Stimulated activated CD8-positive, alpha-beta memory T cell treated with anti-CD3 and anti-CD28 coated beads, Interleukin-7, amount 100 ng/mL, for 1 hour (primary cell): Measurements from ENCODE around the gene TET1.
"Not testable (repeated sequence)": the region's sequence is repeated elsewhere in the genome, so short reads cannot be mapped to it uniquely, and the experiment has no call there.

Experiments
- DNase-seq, 2 donors: peaks; one replicate each; pipeline ENCODE4 v3.0.0-alpha.2; 2020; ENCODE audit warnings: low read depth in 2 of 2

The TET1 gene

DNA sequence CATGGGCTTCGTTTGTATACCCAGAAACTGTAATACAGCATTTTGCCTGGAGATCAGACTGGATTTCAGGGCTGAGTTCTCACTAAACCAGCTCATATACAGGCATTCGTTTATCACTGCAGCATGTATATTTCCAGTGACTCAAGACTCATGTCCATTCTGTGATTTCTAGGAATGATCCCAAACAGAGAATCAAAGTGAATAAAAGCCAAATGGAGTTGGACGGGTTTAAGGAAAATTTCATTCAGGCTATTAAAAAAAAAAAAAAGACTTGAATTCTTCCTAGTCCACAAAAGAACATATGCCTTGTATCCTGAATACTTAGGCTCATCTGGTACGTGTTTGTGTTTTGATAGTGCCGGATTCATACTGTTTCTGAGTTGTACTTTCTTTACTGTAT, 46.8 kb downstream of the TET1 start:
- no peak for DNase-seq

DNA sequence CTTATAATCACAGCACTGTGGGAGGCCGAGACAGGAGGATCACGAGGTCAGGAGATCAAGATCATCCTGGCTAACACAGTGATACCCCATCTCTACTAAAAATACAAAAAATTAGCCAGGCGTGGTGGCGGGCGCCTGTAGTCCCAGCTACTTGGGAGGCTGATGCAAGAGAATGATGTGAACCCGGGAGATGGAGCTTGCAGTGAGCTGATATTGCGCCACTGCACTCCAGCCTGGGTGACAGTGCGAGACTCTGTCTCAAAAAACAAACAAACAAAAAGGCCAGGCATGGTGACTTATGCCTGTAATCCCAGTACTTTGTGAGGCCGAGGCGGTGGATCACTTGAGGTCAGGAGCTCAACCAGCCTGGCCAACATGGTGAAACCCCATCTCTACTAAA, 49.9 kb downstream of the TET1 start:
- DNase-seq, result not testable (repeated sequence)

DNA sequence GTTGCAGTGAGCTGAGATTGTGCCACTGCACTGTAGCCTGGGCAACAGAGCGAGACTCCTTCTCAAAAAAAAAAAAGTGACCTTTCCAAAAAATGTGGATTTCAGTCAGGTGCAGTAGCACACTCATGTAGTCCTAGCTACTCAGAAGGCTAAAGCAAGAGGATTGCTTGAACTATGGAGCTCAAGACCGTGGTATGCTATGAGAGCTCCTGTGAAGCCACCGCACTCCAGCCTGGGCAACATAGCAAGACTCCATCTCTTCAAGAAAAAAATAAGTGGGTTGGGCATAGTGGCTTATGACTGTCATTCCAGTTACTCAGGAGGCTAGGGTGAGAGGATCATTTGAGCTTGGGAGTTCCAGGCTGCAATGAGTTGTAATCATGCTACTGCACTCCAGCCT, 51.1 kb downstream of the TET1 start:
- DNase-seq, result no peak

DNA sequence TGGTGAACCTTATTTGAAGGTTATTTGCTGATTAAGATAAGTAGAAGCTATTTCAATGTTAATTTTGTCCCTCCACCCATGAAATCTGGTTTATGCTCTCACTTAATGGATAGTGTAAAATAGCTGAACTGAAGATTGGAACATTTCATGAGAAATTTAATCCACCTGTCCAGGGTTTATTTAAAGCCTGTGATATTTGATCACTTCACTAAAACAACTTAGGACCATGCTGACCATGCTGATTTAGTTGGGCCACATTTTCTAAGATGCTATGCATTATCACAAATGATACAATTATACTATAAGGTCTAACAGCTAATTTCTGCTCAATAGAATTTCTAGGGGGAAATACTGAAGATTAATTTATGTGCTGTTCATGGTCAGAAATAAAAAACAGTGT, 53.8 kb downstream of the TET1 start:
- DNase-seq, result not testable (repeated sequence)

DNA sequence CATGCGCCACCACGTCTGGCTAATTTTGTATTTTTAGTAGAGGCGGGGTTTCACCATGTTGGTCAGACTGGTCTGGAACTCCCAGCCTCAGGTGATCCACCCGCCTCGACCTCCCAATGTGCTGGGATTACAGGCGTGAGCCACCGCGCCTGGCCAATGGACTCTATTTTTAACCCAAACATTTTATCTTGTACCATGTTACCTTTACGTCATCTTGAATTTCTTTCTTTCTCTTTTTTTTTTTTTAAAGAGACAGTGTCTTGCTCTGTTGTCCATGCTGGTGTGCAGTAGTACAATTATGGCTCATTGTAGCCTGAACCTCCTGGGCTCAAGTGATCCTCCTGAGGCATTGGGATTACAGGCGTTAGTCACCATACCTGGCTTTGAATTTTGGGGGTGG, 57.6 kb downstream of the TET1 start:
- not testable (repeated sequence) for DNase-seq

DNA sequence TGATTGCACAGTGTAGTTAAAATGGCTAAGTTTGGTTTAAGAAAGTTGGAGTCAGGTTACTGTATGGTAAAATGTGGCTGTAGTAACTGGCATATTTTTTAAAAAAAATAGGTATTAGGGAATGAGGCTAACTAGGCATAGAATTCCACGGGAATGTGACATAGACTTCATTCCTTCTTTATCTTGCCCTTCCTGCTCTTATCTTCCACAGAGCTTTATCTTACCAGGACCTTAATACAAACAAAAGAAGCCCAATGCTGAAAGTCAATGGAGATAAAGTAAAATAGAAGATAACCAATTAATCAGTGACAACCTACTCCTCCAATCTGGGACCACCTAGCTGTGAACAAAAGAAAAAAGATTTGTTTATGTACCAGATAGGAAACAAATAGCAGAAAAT, 58.1 kb downstream of the TET1 start:
- DNase-seq, result no peak

DNA sequence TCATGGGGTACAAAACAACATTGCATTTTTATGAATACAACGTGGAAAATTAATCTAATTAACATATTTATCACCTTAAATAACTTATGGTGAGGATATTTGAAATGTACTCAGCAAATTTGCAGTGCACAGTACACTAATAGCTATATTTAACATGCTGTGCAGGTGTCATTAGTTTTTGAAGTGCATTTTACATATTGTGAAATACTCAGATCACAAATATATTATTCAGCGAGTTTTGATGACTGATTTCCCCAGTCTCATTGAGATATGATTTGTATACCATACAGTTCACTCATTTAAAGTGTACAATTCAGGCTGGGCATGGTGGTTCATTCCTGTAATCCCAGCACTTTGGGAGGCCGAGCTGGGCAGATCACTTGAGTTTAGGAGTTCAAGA, 59.5 kb downstream of the TET1 start:
- DNase-seq, result no peak

DNA sequence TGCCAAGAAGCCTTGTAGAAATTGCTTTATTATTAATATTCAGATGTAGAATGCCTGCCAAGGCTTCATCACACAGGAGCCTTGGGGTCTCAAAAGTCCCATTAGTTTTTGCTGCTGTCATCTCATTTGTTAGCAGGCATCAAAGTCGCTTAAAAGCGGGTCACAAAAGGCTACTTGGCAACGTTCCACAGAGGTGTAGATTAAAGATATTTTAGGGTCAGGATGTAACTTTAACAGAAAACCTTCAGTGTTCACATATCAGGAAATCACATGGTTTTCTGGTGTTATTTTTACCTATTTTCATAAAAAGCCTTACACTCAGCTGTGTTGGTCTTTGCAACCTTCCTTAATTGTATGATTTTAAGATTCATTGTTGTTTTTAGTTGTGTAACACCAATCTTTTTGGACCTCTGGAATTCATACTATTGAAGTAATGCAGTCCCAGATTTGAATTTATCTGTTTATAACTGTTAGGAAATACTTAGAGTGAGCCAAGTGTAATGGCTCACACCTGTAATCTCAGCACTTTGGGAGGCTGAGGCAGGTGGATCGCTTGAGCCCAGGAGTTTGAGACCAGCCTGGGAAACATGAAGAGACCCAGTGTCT, 65.3 kb downstream of the TET1 start:
- no peak for DNase-seq

DNA sequence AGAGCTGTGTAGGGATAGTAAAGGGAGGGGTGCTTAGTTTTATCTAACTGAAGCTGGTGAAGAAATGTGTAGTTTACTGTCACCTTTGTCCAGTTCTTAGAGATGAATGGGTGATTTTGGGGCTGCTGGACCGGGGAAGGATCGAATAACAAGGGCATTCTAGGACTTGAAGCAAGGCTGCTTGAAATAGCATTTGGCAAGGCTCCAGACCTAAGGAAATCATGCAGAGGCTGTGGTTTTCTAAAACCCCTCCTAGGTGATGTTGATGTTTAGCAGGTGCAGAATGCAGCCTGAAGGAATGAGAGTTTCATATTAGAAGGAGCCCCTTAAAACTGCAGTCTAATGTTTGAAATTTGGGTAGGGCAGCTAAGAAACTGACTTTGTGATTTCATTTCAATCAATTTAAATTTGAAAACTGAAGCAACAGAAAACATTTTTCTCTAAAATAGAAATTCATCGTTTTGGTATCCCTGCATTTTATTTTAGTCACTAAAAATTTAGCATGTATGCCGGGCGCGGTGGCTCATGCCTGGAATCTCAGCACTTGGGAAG, 68.5 kb downstream of the TET1 start:
- no peak for DNase-seq

DNA sequence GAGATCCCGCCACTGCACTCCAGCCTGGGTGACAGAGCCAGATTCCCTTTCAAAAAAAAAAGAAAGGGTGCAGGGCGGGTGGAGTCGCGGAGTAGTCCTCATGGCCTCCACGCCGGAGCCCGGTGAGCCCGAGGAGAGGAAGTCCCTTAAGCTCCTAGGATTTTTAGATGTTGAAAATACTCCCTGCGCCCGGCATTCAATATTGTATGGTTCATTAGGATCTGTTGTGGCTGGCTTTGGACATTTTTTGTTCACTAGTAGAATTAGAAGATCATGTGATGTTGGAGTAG, 72.1 kb downstream of the TET1 start:
- not testable (repeated sequence) for DNase-seq

DNA sequence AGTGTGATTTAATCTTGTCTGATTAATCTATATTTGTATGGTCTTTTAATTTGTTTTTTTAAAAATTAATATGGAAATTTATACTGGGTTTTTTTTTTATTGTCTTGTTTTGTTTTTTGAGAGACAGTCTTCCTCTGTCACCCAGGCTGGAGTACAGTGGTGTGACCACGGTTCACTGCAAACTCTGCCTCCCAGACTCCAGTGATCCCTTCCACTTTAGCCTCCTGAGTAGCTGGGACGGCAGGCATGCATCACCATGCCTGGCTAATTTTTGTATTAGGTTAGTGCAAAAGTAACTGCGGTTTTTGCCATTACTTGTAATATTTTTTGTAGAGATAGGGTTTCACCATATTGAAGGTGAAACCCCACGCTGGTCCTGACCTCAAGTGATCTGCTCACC, 73.1 kb downstream of the TET1 start:
- no peak for DNase-seq

DNA sequence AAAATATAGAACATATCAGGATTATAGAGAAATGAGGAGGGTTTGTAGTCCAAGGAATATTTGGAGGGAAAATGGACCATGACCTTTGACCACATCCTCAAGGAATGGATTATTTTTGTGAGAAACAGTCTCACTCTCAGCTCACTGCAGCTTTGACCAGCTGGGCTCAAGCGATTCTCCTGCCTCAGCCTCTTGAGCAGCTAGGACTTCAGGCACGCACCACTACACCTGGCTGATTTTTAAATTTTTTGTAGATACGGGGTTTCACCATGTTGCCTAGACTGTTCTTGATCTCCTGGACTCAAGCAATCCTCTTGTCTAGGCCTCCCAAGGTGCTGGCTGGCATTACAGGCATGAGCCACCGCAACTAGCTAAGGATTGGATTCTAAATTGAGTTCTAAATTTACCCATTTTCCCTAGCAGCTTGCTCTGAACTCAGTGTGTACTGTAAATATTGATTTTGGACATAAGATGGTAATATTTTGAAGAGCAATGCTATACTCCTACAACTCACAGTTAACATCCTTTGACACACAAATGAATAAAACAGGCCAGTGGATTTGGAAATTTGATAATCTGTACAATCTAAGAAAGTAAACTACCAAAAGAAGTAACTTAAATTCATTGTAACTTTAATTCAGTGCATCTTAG, 73.8 kb downstream of the TET1 start:
- no peak for DNase-seq

DNA sequence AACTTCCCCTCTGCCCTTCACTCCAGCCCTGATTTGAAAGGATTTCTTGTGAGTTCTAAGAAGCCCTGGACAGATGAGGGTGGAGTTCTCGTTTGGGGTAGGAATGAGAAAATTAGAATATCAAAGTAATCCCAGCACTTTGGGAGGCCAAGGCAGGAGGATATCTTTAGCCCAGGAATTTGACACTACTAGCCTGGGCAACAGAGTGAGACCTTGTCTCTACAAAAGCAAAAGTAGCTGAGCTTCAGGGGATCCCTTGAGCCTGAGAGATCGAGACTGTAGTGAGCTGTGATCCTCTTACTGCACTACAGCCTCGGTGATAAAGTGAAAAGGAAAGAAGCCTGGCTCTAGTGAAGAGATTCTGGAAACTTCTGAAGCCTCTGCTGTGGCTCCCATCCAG, 76.2 kb downstream of the TET1 start:
- no peak for DNase-seq

DNA sequence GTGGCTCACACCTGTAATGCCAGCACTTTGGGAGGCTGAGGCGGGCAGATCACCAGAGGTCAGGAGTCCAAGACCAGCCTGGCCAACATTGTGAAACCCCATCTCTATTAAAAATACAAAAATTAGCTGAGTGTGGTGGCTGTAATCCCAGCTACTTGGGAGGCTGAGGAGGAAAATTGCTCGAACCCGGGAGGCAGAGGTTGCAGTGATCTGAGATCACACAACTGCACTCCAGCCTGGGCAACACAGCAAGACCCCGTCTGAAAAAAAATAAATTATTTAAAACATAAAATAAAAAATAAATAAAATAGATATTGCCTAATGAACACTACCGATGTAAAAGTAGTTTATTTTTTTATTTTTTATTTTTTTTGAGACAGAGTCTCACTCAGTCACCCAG, 83.4 kb downstream of the TET1 start:
- DNase-seq, result not testable (repeated sequence)

DNA sequence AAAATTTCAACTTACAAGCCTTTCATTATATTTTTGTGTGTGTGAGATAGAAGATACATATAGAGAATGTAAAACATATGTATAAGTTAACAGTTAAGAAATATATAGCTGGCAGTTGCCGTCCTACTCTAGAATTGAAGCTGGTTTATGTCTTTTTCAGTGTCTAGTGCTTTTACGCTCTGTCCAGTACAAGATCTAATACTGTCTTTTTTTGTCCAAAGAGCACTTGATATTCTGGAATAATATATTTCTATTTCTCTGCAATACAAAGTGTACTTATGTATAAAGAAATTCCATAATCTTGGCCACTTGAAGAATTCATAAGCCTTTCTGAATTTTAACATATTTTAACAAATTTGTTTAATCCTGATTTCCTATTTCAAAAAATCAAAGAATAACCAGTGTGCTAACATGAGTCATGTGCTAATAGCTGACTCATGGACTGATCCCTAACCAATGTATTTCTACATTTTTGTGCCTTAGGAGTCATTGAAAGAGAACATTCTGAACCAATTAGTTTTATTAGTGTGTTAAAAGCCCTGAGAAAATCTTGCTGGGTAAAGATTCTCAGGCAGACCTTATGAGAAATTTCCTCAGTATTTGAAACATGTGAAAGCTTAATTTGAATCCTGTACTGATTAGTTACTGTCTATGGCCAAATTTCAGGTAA, 87.7 kb downstream of the TET1 start:
- DNase-seq, result no peak

DNA sequence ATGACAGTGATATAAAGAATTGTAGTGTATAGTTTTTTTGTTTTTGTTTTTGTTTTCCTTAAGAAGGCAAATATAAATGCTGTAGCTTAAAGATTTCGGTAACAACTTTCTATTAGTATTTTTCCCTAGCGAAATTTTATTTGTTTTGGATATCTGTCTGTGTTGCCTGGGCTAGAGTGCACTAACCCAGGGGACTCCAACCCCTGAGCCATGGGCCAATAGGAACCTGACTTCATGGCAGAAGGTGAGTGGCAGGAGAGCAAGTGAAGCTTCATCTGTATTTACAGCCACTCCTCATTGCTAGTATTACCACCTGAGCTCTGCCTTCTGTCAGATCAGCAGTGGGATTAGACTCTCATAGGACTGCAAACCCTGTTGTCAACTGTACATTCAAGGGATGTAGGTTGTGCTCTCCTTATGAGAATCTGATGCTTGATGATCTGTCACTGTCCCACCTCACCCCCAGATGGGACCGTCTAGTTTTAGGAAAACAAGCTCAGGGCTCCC, 95.5 kb downstream of the TET1 start:
- DNase-seq, result no peak

DNA sequence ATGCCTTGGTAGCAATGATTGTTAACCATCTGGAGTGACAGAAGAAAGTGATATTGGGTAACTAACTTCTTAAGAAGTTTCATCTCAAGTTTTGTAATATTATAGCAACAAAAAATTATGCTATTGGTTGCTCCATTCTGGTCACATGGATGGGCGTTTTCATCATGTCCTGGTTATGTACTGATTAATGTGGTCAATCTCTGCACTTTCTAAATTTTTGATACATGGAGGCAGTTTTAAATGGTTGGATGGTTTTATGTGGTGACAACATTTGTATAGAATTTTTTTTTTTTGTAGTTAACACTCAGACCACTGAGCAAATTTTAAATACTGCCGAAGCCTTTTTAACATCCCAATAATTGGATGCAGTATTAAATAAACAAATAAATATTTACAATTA, 105.7 kb downstream of the TET1 start:
- no peak for DNase-seq

DNA sequence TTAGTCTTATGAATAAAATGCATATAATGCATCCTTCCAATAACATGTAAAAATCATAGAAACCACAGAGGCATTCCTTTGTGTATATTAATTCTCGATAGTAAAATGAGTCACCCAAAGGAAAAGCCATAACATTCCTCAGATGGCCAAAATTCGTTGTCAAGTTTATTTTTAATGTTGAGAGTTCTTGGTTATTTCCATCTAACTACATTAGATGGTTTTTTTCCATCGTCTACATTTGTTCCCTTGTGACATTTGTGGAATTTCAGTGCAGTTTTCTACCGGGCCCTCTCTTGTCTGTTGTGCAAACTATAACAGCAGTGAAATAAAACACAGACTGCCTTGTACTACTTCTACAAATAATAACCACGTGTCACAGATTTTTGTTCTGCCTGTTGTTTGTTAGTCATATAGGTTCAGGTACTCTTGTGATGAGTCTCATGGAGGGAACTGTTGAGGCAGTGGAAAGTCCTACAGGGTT, 106.2 kb downstream of the TET1 start:
- no peak for DNase-seq

DNA sequence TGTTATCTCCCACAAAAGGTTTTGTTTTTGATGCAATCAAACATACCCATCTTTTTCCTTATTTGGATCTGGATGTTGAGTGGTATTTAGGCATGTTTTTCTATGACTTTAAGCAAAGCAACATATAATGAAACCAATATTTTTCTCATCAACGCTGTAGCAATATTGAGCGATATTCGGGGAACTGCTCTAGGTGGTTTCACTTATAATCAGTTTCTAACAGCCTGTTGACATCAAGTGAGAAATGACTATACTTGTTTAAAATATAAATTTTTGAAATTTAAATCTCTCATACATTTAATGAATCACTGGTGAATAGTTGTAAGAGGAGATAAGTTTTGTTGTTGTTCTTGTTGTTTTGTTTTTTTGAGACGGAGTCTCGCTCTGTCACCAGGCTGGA, 108.1 kb downstream of the TET1 start:
- no peak for DNase-seq

DNA sequence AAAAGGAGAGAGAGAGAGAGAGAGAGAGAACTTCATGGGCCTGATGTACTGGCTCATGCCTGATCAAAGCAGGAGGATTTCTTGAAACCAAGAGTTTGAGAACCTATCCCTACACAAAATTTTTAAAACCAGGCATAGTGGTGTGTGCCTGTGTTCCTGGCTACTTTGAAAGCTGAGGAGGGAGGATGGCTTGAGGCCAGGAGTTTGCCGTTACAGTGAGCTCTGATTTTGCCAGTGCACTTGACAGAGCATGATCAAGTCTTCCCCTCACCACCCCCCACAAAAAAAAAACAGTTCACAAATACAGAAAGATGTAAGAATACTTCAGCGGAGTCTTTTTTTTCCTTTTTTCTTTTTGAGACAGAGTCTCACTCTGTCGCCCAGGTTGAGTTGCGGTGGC, 108.8 kb downstream of the TET1 start:
- no peak for DNase-seq

DNA sequence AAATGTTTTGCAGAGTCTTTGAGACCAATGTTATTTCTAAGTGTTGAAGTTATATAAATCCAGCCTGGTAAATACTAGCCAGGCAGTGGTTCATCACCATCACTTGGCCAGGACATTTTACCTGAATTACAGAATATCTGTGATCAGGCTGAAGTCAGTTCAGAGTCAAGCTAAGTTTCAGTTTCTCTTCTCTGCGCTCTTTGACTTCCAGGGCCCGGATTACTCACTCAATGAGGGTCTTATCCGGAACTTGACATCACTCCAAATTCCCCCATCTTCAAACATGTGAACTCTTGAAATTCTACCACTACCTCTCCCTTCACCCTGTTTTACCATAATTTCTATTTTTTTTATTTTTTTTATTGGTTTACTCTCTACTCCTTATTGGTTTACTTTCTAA, 124.3 kb downstream of the TET1 start:
- no peak for DNase-seq

DNA sequence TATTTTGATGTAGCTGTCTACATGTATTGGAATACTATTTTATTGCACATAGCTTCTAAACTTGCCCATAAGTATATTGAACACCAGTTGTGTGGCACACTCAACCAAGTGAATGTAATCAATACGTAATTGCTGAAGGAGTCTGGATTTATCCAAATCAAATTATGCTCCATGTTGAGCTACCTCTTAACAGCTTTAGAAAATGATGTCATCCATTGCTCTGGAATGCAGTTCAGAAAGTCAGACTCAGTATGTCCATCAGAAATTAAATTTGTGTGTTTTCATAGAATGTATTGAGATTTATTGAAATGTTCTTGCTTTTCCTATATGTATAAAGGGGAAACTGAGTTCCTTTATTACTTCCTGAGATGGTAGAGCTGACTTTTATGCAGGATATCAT, 135.9 kb downstream of the TET1 start:
- DNase-seq, result no peak

DNA sequence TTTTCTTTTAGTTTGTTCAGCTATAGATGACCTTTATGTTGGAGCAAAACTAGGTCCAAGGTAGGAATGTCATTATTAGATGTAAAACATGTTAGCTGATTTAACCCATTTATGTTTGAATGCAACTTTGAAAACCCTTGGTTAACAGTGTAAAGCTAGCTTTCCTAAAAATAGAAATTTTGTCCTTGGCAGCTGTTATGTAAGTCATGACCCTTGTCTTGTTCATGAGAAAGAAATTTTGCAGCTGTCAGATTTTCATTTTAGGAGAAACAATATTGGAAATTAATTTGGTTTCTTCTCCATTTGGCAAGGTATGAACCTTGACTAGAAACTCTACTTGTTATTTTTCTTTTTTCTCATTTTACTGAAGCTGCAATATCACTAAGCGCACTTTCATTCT, 137.0 kb downstream of the TET1 start:
- DNase-seq, result no peak
